ENCODE results near the gene ADAM23.
A peak's percentile ranks its signal among the peaks of the same experiment; 100 is the strongest.

Gene ADAM23

DNA sequence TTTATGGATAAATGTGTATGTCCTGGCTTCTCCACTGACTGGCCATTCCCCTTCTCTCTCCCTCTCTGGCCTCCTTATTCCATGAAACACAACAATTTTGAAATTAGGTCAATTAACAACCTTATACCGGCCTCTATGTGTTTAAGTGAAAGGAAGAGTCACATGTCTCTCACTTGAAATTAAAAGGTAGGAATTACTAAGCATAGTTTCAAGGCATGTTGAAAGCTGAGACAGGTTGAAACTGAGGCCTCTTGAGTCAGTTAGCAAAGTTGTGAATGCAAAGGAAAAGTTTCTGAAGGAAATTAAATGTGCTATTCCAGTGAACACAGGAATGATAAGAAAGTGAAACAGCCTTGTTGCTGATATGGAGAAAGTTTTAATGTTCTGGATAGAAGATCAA, 69.7 kb downstream of the ADAM23 start:
- no peak for DNase-seq

DNA sequence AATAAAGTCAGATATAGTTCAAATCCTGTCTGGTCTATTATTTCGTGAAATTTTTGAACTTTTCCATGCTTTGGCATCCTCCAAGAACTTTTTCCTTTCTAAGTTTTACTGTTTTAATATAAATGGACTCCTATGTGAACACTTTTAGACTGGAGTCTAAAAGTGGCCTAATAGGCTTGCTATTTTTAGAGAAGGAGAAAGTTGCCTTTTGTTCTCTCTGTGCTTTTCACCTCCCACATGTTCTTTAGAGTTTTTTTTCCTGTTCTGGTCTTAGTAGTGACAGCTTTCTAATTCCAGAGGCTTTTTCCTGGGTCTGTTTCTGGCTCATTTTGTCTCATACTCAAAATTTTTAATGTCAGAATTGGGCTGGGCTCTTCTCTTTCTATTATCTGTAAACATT, 72.2 kb downstream of the ADAM23 start:
- no peak for DNase-seq

DNA sequence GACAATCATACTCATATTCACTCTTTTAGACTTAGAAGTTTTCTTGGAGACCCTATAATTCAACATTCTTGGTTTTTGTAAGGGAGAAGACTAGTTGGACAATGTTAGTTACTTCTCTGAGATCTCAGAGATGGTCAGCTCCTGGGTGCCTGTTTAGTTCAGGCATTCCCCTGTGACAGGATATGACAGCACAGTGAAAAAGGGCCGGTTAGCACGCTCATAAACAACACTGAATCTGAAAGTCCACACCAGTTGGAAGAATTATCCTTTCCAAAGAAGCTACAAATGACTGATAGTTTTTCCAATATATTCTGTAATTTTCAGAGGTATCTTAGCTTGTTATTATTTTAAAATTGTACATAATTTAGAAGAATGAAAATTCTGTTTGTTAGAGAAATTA, 75.7 kb downstream of the ADAM23 start:
- DNase-seq: no peak

DNA sequence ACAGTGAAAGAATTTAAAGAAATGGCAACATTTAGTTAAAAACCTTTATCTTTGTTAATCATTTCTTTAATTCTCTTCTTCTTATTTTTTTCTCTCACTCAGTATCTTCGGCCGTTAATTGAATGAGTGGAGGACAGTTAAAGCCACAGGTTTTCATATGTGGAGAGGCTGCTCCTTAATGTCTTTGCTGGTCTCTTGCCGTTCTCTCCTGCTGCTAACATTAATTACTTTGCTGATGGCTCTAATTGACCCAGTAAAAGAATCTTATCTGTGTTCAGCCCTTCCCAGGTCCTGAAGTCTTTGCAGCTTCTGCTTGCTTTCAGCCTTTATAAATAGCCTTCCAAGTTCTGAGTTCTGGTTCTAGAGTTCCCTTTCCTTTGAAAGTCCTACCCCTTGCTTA, 77.1 kb downstream of the ADAM23 start:
- DNase-seq: no peak

DNA sequence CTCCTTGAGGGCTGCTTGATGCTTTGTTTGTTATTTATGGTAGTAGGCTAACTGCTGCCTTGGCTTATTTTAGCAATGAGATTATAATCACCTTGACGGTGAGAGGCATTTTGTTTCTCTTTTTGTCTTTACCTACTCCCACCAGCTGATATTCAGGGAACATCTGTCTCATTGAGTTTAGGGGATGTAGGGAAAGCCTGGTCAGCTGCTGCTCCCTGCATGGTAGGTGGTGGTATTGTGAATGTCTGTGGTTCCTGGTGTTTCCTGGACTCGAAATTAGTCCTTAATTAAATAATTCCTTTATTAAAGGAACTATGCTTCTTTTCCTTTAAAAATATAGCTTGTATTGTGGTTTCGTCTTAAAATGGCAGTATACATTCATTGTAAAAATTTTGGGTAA, 77.8 kb downstream of the ADAM23 start:
- DNase-seq: no peak

DNA sequence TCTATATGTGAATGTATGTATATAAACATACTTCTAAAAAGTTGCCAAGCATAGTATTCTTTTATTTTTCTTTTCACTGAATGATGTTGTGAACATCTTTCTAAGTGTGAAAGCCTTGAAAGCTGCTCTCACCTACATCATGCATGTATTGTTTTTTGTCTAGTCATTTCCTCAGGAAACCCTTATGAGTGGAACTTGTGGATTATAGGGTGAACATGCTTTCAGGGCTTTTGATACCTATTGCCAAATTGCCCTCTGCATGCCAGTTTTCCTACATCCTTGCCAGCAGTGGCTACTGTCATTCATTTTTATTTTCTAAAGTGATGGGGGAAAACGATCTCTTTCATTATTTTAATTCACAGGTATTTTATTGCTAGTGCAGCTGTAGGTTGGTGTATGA, 78.3 kb downstream of the ADAM23 start:
- no peak for DNase-seq

DNA sequence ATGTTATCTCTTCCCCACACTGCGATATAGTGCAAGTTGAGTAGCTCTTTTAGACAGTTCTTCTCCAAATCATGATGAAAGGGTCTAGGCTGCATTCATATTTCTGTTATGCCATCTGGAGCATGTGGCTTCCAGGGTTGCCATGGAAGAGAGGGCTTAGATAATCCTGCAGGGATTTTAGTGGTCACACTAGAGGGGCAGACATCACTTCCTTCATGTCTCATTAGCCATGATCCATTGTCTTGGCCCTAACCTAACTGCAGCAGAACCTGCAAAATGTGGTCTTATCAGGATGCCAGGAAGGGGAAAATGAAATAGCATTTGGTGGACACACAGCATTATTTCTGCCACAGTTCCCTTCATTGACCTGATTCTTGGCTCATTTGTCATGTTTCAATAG, 83.1 kb downstream of the ADAM23 start:
- no peak for DNase-seq

DNA sequence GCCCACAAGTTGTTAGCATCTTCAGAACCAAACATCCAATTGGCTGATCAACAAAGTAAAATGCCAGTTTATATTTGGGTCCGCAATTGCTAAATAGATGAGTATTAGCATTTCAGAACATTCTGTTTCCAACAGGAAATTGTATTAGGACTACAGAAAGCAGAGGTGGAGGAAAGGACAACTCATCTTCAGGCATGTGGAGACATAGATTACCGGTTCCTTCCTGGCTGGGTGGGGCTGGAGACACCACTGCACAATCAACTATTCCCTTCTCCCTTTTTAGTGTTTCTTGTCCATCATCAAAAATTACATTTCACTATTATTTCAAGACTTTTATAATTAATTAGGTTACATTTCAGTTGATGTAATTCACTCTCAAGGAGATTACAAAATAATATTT, 83.8 kb downstream of the ADAM23 start:
- DNase-seq: no peak

DNA sequence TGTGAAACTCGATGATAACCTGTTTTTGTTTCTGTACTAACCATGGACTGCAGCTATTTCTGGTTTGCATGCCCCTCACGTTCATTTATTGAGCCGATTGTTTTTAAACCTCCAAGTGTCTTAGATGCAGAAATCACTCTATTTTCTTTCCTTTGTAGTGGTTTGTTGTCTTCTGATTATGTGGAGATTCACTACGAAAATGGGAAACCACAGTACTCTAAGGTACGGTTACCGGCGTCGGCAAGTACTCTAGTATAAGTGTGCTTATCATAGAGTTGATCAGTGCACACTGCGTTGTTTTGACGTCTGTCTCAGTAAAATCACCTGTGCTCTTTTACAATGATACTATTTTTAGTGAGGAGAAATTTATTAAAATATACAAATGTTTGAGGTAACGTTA, 87.4 kb downstream of the ADAM23 start:
- no peak for DNase-seq

DNA sequence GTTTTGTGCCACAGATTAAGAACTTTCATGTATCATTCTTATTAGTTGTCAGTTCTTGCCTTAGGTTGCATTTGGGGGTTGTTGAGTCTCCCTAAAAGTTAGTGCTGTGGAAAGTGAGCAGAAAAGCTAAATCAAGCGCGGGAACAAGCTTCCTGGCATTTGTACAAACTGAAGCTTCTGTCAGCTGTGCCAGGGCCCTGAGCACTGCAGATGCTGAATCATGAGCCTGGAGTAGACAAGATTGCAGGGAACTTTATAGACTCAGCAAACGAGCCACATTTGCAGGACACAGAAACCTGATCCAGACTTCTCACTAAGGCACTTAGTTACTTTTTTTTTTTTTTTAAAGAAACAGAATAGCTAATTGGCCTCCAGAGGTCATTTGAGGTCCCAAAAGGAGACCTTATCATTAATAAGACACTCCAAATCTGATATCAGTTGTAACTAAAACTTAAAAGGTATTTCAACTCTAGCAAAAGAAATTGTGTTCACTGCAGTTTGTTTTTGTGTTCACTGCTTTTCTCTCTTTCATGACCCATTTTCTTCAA, 88.7 kb downstream of the ADAM23 start:
- no peak for DNase-seq

DNA sequence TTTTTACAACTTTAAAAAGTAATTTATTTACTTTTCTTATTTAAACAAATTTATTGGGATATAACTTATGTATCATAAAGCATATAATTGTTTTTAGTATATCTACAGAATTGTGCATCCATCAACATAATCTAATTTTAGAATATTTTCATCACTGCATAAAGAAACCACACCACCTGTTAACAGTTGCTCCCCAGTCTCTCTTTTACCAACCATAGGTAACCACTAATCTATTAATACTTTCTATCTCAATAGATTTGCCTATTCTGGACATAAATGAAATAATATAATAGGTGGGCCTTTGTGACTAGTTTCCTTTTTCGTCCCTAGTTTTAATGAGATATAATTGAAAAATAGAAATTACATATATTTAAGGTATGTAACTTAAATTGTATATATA, 90.6 kb downstream of the ADAM23 start:
- DNase-seq: no peak

DNA sequence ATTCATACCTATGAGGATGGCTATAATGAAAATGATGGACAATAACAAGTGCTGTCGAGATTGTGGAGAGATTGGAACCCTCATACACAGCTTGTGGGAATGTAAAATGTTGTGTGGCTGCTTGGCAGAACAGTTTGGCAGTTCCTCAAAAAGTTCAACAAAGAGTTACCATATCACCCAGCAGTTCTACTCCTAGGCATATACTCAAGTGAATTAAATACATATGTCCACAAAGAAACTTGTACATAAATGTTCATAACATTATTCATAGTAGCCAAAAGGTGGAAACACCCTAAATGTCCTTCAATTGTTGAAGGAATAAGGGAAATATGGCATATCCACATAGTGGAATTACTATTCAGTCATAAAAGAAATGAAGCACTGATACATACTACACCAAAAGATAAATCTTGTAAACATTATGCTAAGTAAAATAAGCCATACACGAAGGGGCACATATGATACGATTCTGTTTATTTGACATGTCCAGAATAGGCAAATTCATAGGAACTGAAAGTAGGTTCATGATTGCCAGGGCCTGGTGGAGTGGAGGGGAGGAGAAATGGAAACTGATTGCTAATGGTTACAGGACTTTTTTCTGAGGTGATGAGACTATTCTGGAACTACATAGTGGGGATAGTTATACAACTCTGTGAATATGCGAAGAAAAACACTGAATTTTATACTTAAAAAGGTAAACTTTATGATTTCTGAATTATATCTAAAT, 92.1 kb downstream of the ADAM23 start:
- no peak for DNase-seq

DNA sequence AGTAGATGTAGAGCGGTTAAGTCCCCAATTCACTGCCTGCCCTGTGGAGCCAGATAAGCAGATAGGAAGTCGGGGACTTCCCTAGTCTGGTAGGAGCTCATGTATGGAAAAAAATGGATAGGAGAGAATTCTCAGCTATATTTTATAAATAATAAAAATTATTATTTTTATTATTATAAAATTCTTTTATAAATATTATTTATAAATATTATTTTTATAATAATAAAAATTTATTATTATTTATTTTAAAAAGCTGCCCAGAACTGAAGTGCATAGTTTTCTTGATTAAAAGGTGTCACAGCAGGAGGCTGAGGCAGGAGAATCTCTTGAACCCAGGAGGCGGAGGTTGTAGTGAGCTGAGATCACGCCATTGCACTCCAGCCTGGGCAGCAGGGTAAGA, 97.4 kb downstream of the ADAM23 start:
- DNase-seq: no peak

DNA sequence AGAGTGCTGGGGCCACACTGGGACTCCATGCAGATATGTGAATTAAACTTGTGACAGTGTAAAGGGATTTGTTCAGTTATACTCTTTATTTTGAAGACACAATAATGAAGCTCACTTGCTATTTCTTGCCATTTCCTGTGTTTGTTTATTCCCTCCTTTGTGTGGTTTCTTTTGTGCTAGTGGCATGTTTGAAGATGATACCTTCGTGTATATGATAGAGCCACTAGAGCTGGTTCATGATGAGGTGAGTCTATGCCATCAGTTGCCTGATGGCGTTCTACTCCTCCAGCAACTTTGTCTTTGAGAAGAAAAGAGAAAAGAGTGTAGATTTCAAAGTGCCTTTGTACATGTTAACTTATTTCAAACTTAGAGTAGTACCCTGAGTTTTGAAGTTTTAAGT, 99.7 kb downstream of the ADAM23 start:
- no peak for DNase-seq

DNA sequence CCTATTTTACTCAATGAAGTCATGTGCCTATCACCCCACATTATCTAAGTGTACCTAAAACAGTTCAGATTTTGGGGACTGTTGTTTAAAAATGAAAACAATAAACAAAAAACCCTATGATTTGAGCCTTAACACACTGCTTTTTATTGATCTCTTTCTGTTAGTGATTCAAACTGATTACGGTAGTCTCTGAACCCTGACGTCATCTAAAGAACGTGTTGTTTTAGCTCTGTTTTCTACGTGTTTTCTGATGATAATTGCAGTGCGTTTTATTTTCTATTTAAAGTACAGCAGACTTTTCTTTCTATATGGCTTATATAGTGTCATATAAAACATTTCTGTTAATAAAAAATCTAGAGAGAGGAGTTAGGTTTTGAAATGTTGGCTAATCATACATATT, 105.1 kb downstream of the ADAM23 start:
- DNase-seq: no peak

DNA sequence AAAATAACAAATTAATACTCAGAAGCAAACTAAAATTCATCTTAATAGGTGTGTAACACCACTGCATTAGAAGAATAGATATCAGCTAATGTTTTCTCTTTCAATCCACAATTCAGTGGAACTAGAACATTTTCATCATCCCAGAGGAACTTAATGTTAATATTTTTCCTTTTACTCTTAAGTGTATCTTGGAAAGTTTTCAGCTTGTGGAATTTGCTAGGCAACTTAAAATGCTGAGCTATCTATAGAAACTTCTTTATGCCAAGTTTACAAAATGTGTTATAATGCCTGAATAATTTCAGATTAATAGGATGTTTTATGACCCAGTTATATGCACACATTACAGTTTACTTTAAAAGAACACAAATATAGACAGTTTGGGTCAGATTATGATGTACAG, 112.4 kb downstream of the ADAM23 start:
- DNase-seq: no peak

DNA sequence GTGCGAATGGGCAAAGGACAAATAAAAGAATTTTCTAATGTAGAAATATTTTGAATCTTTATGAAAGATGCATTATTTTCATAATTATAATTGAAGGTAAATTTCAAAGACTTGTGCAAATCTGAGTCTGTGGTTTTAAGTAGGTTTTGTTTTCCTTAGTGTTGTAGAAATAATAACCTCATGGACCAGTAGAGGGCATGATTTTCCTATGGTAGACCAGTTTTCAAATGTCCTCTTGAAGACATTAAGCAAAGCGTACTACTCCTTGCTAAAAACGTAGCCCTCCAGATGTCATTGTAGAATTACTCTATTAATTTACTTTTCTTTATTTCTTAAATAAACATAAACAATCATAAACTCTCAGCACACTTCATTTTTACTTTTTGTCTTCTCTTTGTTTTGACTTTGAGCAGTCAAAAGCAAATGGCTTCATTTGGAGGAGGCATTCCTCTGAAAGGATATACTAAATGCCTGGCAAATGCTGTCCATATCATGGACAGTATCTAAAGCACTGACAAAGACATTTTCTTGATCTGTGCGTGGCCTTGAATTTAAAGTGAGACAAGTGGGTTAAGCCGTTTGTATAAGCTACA, 113.1 kb downstream of the ADAM23 start:
- peak; percentile 31 for DNase-seq

DNA sequence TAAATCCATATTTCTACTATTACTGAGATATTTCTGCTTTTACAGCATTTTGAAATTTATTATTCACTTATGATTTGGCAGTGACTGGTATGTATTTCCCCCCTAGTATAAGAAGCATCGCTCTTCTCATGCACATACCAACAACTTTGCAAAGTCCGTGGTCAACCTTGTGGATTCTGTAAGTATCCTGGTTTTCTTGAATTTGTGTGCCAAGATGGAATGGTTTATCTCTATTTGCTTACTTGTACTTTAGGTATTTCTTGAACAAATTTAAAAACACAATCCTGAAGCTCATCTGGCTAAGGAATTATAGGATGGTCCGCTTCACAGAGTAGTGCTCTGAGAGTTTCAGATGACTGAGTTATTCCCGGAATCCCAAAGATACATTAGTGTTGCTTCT, 114.0 kb downstream of the ADAM23 start:
- no peak for DNase-seq

DNA sequence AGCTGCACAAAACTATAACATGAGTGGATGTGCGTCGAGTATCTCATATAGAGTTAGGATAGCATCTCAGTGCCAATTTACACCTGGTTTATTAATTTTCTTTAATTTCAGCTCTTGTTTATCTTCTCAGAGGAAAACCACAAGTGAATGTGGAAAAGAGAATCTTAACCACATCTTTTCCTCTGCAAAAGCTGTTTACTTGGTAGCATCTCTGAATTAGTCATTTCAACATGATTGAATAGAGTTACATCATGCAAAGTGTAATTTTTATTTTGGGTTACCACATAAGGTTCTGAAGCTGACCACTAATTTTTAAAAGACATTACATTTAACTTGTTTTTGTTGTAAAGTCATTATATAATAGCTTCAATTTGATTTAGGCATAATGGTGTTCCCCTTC, 115.2 kb downstream of the ADAM23 start:
- no peak for DNase-seq

DNA sequence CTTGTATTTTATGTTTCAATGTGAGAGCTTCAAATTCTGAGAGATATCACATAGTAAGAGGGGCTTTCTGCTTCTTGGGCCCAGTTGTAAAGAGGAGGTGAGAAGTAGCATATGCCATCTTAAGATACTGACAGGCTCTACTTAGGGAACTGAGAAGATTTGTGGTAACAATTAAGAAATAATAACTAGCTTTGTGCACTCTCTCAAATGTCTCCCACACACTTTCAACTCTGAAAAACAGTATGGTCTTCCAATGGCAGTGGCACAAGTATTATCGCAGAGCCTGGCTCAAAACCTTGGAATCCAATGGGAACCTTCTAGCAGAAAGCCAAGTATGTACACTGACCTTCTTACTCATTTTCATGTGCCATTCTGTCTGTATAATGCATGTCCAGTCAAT, 118.6 kb downstream of the ADAM23 start:
- DNase-seq: no peak

DNA sequence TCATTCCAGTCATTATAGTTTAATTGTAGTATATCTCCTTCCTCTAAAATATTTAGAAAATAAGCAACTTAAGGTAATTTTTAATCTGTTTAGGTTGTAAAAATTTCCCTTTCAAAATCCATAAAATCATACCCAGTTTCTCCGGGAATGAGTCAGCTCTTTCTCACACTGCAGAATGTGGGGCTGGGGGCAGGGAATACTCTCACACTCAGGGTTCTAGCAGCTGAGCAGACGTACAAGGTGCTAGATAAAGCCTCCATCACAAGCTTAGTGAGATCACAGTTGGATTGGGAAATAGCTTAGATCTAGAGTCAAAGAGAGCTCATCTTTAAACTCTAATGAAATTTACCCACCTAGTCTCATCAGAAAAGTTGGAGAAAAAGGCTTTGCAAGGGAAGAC, 119.0 kb downstream of the ADAM23 start:
- DNase-seq: no peak

DNA sequence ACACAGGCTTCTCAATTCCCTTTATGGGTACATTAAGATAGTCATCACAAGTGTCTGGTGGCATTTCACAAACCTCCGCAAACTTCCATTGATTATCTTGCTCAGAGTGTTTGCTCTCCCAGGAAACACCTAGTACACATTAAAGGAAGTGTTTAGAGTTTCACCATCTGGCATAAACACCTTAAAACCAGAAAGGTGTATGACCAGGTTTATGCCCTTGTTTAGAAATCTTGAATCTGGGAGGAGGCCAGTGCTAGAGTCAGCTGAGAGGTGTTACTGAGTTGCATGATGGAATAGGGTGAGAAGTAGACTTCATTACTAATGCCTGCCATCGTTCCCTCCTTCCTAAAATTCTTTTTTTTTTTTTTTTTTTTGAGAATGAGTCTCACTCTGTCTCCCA, 120.0 kb downstream of the ADAM23 start:
- DNase-seq: no peak

DNA sequence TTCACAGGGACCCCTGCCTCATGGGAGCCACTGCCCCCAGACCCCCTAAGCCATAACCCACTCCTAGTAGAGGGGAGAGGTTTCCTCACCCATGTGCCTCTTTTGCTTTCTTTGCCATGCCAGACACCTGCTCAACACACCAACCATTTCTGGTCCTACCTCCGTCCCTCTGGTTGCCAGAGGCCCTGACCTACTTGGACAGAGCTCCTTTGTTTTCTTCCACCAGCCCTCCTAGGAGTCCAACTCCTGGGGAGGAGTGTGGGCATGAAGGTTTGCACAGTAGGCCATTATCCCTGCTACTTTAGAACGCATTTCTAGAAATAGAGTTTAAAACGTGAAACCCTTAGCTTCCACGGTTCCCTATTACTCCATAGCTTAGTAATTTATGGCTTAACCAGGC, 122.3 kb downstream of the ADAM23 start:
- DNase-seq: no peak

DNA sequence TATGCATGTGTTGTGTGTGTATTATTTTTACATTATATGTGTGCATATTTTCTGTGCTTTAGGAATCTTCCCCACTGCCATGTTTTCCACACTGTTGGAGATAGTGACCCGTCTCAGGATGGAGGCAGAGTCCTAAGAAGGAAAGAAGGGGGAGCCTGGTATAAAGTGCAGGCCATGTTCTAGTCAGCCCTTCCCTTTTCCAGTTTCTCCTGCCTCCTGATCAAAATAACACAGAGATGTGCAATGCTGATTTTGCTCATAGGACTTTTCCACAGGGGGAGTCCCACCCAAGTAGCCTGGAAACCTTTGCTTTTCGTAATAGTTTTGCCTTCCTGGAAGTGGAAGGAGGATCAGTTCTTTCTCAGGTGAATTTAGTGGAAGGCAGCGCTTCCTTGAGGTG, 126.1 kb downstream of the ADAM23 start:
- no peak for DNase-seq

DNA sequence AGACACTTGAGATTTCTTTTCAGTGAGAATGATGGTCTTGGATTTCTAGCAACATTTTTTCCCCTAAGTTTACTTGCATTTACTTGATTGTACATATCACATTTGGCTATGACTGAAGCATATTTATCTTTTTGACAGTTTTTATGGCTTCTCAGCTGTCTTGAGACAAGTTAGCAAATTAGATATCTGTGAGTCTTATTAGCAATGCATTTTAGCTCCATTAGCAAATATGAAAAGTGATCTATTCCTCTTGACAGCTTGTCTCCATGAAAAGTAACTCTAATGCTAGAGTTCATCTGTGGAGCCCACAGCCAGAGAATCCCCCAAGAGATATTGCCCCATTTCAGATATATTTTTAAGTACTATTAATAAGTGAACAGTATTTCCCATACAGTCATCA, 126.9 kb downstream of the ADAM23 start:
- DNase-seq: no peak

All from NCI-H1092 treated with DMSO at 0.1 percent for 48 hours (cell line).